WI38 (cell line): ENCODE results near the gene SLC26A4.

Experiments used
- H3K4me3 ChIP-seq: 2 replicates; pipeline ENCODE4 v1.5.1; 2011; ENCODE audit warnings: low read depth, mild to moderate bottlenecking, control low read depth, low read length
- CTCF ChIP-seq: IDR thresholded peaks from 2 replicates; pipeline ENCODE4 v1.5.1; 2012; ENCODE audit warnings: low read depth, mild to moderate bottlenecking, control low read depth, low read length

The SLC26A4 gene

GRCh38 chr7:107686816-107687387 lies 26.3 kb downstream of the SLC26A4 start:
- TF ChIP-seq CTCF, result no peak
- no peak overlapping the region for H3K4me3 ChIP-seq

- H3K4me3 ChIP-seq, result no peak overlapping the region
- no peak for TF ChIP-seq CTCF
These were observed 27.0 kb downstream of the SLC26A4 start for GRCh38 chr7:107687656-107688055.

DNA sequence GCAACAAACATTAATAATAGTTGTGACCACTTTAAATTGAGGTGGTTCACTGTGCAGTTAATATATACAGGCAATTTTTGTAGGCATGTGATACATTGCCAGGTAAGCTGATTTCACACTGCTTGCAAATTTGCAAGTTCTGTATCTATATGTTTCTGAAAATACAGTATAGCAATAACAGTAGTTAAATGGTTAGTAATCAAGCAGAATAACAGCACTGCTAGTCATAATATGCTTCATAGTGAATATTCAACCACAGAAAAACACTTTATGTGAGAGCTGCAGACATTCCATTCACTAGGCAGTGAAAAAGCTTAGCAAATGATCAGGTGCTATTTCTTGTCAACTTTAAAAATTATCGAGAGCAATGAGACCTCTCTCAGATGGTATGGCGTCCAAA lies 28.9 kb downstream of the SLC26A4 start:
- H3K4me3 ChIP-seq, result no peak overlapping the region
- no peak for TF ChIP-seq CTCF

- H3K4me3 ChIP-seq, result no peak overlapping the region
- no peak for TF ChIP-seq CTCF
These were observed 29.5 kb downstream of the SLC26A4 start for GRCh38 chr7:107690084-107690483.

GRCh38 chr7:107690611-107691010 lies 30.0 kb downstream of the SLC26A4 start:
- TF ChIP-seq CTCF, result no peak
- H3K4me3 ChIP-seq, result no peak overlapping the region

DNA sequence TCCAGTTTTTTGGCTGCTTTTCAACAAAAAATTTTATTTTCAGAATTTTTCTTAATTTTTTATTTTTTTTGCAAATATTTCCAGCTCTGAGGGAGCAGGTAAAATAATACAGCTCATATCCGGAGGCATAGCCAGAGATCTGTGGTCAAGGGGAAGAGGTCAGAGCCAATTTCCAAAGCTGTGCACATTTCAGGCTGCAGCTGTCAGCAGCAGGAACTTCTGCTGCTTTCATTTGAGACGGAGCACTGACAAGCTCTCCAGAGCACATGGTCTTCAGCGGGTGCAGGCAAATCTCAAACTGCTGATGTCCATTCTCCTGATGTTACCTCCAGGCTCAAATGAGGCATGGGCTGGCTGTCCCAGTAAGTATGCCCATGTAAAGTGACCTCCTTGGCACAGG lies 31.1 kb downstream of the SLC26A4 start:
- no peak overlapping the region for H3K4me3 ChIP-seq

DNA sequence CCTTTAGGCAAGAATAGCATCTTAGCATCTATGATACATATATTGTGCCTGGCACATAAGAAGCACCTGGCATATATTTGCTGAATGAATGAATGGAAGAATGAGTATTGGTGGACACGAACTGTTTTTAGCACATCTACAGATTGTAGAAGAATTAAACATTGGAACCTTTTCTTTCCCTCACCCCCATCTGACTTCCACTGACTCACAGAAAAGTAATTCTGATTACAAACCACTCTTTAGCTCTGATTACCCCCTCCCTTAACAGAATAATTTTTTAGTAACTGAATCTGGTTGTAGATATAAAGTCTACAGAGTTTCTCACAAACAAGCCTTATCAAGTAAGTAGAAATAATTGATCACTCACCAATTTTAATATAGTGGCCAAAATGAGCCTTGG lies 31.9 kb downstream of the SLC26A4 start:
- no peak overlapping the region for H3K4me3 ChIP-seq
- TF ChIP-seq CTCF, result no peak

More for the DNA sequence above, 31.1 kb downstream of the SLC26A4 start:
- TF ChIP-seq CTCF, result no peak
